NT2/D1 (cell line): ENCODE data around the gene TTLL5.

ENCODE experiments used
- SUZ12 ChIP-seq: IDR thresholded peaks from 2 replicates; pipeline ENCODE4 v1.6.1; 2011; ENCODE audit not compliant: insufficient read length, insufficient read depth; ENCODE audit errors: extremely low read depth
- YY1 ChIP-seq: IDR thresholded peaks from 2 replicates; pipeline ENCODE4 v1.6.1; 2011; ENCODE audit not compliant: insufficient read length, insufficient read depth
- ZNF274 ChIP-seq: IDR thresholded peaks from 2 replicates; pipeline ENCODE4 v1.6.1; 2011; ENCODE audit warnings: mild to moderate bottlenecking, low read depth, low read length

DNA sequence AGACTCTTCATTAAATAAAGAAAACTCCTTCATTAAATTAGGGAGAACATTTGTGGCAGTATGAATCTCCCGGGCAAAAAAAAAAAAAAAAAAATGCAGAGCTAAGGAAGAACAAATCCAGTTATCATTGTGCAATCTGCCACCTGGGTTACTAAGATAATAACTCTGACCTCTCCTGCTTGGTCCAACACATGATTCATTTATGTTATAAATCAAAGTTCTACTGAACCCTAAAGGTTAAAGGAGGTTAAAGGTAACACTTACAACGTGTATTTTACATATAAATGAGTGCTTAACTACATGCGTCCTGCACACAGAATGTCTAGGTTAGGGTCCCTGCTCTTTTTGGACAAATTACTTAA is 316.5 kb downstream of the TTLL5 start:
- TF ChIP-seq ZNF274 (no peak), YY1 (no peak), SUZ12 (no peak)
